ENCODE data around the gene CENPN. TPM values are rescaled to one million over a fixed set of nuclear protein-coding genes. Genes with fewer than 3 reads are reported as not detected.

The CENPN gene
- total RNA-seq, 1 experiment from 2014 or later = 76.7 TPM

DNA sequence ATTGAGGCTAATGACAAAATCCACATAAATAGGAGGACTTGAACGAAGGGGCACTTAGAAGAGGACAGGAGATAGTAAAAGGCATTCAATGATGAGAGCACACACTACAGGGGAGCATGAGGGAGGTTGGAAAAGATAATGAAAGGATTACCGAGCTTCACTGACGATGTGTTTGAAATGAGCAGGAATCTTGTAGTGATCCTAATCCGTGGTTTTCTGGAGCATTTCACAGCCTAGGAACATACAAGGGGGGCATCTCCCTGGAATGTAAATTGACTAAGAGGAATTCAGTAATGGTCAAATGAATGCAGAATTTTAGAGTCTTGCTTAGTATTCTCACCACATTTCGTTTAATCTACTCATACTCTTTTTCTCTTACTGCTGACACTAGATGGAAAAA, 33.8 kb downstream of the CENPN start:
- no peaks in the 10 kb centered on the region for H3K27me3 ChIP-seq (ENCODE audit: insufficient read depth, low read length)
- no peak overlapping the region for H2AFZ ChIP-seq (ENCODE audit: low read depth, low read length, poor library complexity, severe bottlenecking)
- no peak overlapping the region for H3K27ac ChIP-seq (ENCODE audit: low read depth, low read length)
- H3K79me2 ChIP-seq (ENCODE audit: insufficient read depth, low read length) = peaks cover 46% of the 10 kb centered on the region
- ChIA-PET RAD21 (ENCODE audit: low non-redundant PET in 1 of 2, low total read pairs in 2 of 2, uncharacterized antibody in 2 of 2, unreplicated experiment in 2 of 2) (no interaction called here), POLR2A (no interaction called here), CTCF (no interaction called here)
- no peaks in the 10 kb centered on the region for H3K9me2 ChIP-seq (ENCODE audit: insufficient read depth)
- H3K9me3 ChIP-seq (ENCODE audit: control insufficient read depth in 1 of 2, insufficient read depth in 1 of 2, low read depth in 1 of 2, low read length in 2 of 2) = no peaks in the 10 kb centered on the region
- no peak for TF ChIP-seq ZBTB33 (IDR thresholded peaks at IDR 0.05; ENCODE audit: extremely low read depth, insufficient replicate concordance, low read length)
- TF ChIP-seq POLR2AphosphoS5 (IDR thresholded peaks at IDR 0.05; ENCODE audit: low read depth, low read length) = no peak
- TF ChIP-seq EGR1 (IDR thresholded peaks at IDR 0.05; ENCODE audit: low read depth) = no peak
- TF ChIP-seq YY1 (IDR thresholded peaks at IDR 0.05; ENCODE audit: extremely low read depth, insufficient replicate concordance, low read depth, low read length) = no peak
- no peak for TF ChIP-seq SP1 (IDR thresholded peaks at IDR 0.05; ENCODE audit: low read depth)
- TF ChIP-seq, protein P1, sequence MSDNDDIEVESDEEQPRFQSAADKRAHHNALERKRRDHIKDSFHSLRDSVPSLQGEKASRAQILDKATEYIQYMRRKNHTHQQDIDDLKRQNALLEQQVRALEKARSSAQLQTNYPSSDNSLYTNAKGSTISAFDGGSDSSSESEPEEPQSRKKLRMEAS (IDR thresholded peaks at IDR 0.05) = no peak
- TF ChIP-seq SRF (IDR thresholded peaks at IDR 0.05; ENCODE audit: low read depth) = no peak
- TF ChIP-seq ZNF274 (IDR thresholded peaks at IDR 0.05; ENCODE audit: low read depth, low read length) = no peak
- TF ChIP-seq CBX3 (IDR thresholded peaks at IDR 0.05; ENCODE audit: low read depth) = no peak
- no peak for TF ChIP-seq SIN3A (IDR thresholded peaks at IDR 0.05; ENCODE audit: low read depth)
- TF ChIP-seq EZH2phosphoT487 (IDR thresholded peaks at IDR 0.05; ENCODE audit: borderline replicate concordance) = no peak
- no peak for TF ChIP-seq ATF3 (IDR thresholded peaks at IDR 0.05)
- no peak for TF ChIP-seq CEBPB (IDR thresholded peaks at IDR 0.05; ENCODE audit: low read depth)
- no peak for TF ChIP-seq EZH2 (IDR thresholded peaks at IDR 0.05)
- no peak for TF ChIP-seq TCF7L2 (IDR thresholded peaks at IDR 0.05; ENCODE audit: borderline replicate concordance, extremely low read depth, insufficient read depth, insufficient read length)
- TF ChIP-seq CTCF (IDR thresholded peaks at IDR 0.05 in 2 of 3, conservative IDR thresholded peaks at IDR 0.05 in 1 of 3; ENCODE audit: borderline replicate concordance in 1 of 3, insufficient read depth in 1 of 3, low read depth in 2 of 3, low read length in 2 of 3) = no peak
- no peak for TF ChIP-seq REST (IDR thresholded peaks at IDR 0.05; ENCODE audit: low read depth)
- no peak overlapping the region for H3K4me2 ChIP-seq (ENCODE audit: low read length)
- H3K36me3 ChIP-seq (ENCODE audit: control insufficient read depth in 1 of 2, insufficient read depth in 2 of 2, low read length in 2 of 2) = peaks cover 40% of the 10 kb centered on the region in 2 experiments; a peak in 3 of 4 replicates
- no peaks in the 10 kb centered on the region for H4K20me1 ChIP-seq (ENCODE audit: insufficient read depth)
- ATAC-seq (no peak), DNase-seq (ENCODE audit: low read depth, low spot score) (no peak)
- intact Hi-C loops (cut with micrococcal nuclease) = loop anchor here (1.0 kb wide), 1 partner anchor 100 kb away; no protein-coding TSS in a partner anchor
- no peak overlapping the region for H3K4me3 ChIP-seq (replicated peaks in 1 of 2; ENCODE audit: low read depth in 1 of 2, low read length in 2 of 2)
- H3K4me1 ChIP-seq (ENCODE audit: control insufficient read depth in 1 of 2, insufficient read depth in 2 of 2, low read length in 2 of 2) = peaks cover 5 to 9% of the 10 kb centered on the region in 2 experiments; a peak in 3 of 4 replicates
- H3K9ac ChIP-seq (ENCODE audit: low read length) = no peak overlapping the region
- no TSS peak for BruUV-seq (replicated peaks)
